Loucy (cell line): Measurements from ENCODE around the gene PDIK1L.

Experiments used
- CTCF ChIP-seq: fragments of 200-600 bp; sonication (generic); conservative IDR thresholded peaks from 2 replicates; pipeline ENCODE4 v1.5.1; 2014; ENCODE audit warnings: mild to moderate bottlenecking, antibody characterized with exemption, low read length
- EZH2phosphoT487 ChIP-seq: fragments of 200-600 bp; IDR thresholded peaks from 2 replicates; pipeline ENCODE4 v1.6.1; 2018; ENCODE audit warnings: antibody characterized with exemption, mild to moderate bottlenecking, moderate library complexity, borderline replicate concordance

- TF ChIP-seq CTCF (no peak), EZH2phosphoT487 (no peak)
These were observed 47.5 kb downstream of the PDIK1L start, which contains the start of gene FAM110D for GRCh38 chr1:26158908-26159742.
